K562 (cell line): ENCODE data around the gene TTC13. TPM values are rescaled to one million over a fixed set of nuclear protein-coding genes. Genes with fewer than 3 reads are reported as not detected.

Experiments
- CGGBP1 ChIP-seq: fragments of 250-450 bp; sonication (Bioruptor Pico); IDR thresholded peaks from 2 replicates; pipeline ENCODE4 v1.9.0; 2021; ENCODE audit warnings: mild to moderate bottlenecking
- TFAP4 ChIP-seq: sonication (generic); formaldehyde crosslinking; IDR thresholded peaks from 2 replicates; pipeline ENCODE4 v1.8.0; 2022; ENCODE audit warnings: missing genetic modification reagents, mild to moderate bottlenecking, moderate library complexity, borderline replicate concordance
- VEZF1 ChIP-seq: fragments of 200-800 bp; sonication (Bioruptor generic); IDR thresholded peaks from 2 replicates; pipeline ENCODE4 v1.6.1; 2017; ENCODE audit warnings: missing genetic modification characterization, missing compliant biosample characterization
- ZBTB11 ChIP-seq, 3 experiments: fragments of 200-800 bp in 1 of 3; fragments of 250-450 bp in 1 of 3; fragments of 450-650 bp in 1 of 3; sonication (Bioruptor Pico) in 1 of 3; sonication (Bioruptor generic) in 1 of 3; formaldehyde crosslinking in 1 of 3; IDR thresholded peaks; 2 replicates each; pipeline versions ENCODE4 v1.6.1 to v1.8.0; 2016 to 2022; ENCODE audit warnings: mild to moderate bottlenecking in 2 of 3, missing genetic modification characterization in 2 of 3, missing compliant biosample characterization in 1 of 3, moderate library complexity in 1 of 3
- polyA plus RNA-seq, 8 experiments: library from polyadenylated mRNA; depleted of rRNA in 4 of 8; stranded (reverse) in 5 of 8; unstranded in 3 of 8; fragments of >200 nt; fragmentation: Nextera tagmentation in 2 of 8; fragmentation: Illumina TruSeq in 1 of 8; extraction: Ambion mirVana in 2 of 8; extraction: Trizol in 1 of 8; gene quantifications; 2 replicates each; pipeline versions ENCODE4 v1.2.1 to v1.2.3, GENCODE V29; 2011 to 2014; ENCODE audit warnings: inconsistent platforms in 1 of 8, missing spikeins in 1 of 8
- total RNA-seq, 7 experiments: library from RNA; depleted of rRNA in 6 of 7; stranded (reverse); fragments of >200 nt in 6 of 7; fragmentation: Illumina TruSeq in 2 of 7; extraction: Trizol in 2 of 7; gene quantifications; 2 replicates each; pipeline versions ENCODE4 v1.2.1 to v1.2.3, GENCODE V29; 2011 to 2021; ENCODE audit warnings: low replicate concordance in 1 of 7
- TF ChIP-seq, protein P1 (sequence below): conservative IDR thresholded peaks from 2 replicates; pipeline ENCODE4 v1.6.1; 2011; ENCODE audit warnings: low read depth, mild to moderate bottlenecking, low read length; ENCODE audit not compliant: control insufficient read depth

The TTC13 gene
- total and polyA plus RNA-seq, 9 of the 15 experiments (the other 6 are each of a cell fraction or from before 2014, with no cell fraction given) = 1.7 to 13.8 (median 9.6) TPM

DNA sequence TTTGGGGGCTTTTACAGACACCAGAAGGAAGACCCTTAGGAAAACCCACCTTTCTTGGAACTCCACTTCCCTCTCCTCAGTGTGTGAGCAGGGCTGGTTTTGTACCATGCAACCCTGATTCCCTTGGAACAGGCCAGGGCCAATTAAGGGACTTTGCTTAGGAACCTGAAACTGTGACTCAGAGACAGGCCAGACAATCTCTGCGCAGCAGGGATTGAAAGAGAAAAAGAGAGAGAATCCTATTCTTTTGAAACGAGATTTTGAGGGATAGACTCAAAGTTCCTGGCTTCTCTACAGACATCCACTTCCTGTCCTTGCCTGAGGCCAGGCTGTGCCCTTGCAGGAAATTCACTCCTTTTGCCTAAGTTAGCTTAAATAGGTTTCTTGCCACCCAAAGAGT, 87.2 kb downstream of the TTC13 start (continued):
- TF ChIP-seq CGGBP1 (CRISPR knock-in tag) (no peak), TFAP4 (no peak), VEZF1 (CRISPR knock-in tag) (no peak), ZBTB11 (CRISPR knock-in tag; IDR thresholded peaks at IDR 0.05) (no peak)
- TF ChIP-seq, protein P1, sequence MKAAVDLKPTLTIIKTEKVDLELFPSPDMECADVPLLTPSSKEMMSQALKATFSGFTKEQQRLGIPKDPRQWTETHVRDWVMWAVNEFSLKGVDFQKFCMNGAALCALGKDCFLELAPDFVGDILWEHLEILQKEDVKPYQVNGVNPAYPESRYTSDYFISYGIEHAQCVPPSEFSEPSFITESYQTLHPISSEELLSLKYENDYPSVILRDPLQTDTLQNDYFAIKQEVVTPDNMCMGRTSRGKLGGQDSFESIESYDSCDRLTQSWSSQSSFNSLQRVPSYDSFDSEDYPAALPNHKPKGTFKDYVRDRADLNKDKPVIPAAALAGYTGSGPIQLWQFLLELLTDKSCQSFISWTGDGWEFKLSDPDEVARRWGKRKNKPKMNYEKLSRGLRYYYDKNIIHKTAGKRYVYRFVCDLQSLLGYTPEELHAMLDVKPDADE = no peak
